Measurements from ENCODE around the gene TMEM41A.
"Not testable (repeated sequence)": the region's sequence is repeated elsewhere in the genome, so short reads cannot be mapped to it uniquely, and the experiment has no call there.

TMEM41A gene

GRCh38 chr3:185488465-185488864 is 10.4 kb downstream of the TMEM41A start:
- ATAC-seq (no peak), DNase-seq (no peak)

GRCh38 chr3:185486394-185486793 is 12.4 kb downstream of the TMEM41A start:
- no peak for DNase-seq

DNA sequence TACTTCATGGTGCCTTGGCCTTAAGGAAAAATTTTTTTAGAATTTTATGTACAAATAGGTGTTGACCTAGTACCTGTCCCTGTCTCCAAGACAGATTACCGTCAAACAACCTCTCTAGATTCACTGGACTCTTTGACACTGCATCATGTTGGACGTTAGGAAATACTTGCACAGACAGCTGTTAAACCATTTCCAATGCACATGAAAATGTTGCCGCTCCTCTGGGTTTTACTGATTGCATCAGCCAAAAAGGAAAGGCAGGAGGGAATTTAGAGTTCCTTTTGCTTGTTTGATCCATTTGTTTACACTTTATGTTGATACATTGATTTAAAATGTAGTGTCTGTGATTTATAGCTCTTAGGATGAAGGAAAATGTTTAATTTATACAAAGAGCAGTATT is 14.5 kb downstream of the TMEM41A start:
- DNase-seq (no peak), ATAC-seq (no peak)

More at GRCh38 chr3:185486394-185486793, 12.4 kb downstream of the TMEM41A start:
- ATAC-seq = no peak

- DNase-seq (no peak), ATAC-seq (no peak)
Measured at GRCh38 chr3:185479373-185479945, 19.4 kb downstream of the TMEM41A start.

DNA sequence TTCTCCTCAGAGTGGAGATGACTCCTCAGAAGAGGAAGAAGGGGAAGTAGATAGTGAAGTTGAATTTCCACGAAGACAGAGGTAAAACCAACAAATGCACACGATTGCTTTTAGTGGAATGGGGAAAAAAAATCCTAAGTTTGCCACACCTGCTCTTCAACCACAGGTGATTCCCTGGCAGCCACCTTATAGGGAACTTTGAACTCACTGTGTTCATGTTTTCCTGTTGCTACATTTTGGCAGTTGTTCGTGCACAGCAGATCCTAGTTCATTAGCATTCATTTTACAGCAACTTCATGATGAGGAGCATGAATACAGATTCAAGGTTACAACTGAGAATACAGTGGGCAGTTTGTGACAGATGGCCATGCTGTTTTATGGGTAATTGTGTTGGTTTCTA is 21.5 kb downstream of the TMEM41A start:
- DNase-seq (no peak), ATAC-seq (no peak)

DNA sequence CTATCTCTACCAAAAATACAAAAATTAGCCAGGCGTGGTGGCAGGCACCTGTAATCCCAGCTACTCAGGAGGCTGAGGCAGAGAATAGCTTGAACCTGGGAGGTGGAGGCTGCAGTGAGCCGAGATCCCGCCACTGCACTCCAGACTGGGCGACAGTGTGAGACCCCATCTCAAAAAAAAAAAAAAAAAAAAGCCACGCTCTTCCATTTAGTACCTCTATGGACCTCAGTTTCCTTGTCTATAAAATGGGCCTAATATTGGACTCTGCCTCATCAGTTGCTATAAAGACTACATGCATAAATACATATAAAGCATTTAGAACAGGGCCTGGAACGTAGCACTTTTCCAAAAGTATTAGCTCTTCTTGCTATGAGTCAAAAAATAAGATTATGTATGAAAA is 23.9 kb downstream of the TMEM41A start:
- ATAC-seq, DNase-seq: not testable (repeated sequence)

DNA sequence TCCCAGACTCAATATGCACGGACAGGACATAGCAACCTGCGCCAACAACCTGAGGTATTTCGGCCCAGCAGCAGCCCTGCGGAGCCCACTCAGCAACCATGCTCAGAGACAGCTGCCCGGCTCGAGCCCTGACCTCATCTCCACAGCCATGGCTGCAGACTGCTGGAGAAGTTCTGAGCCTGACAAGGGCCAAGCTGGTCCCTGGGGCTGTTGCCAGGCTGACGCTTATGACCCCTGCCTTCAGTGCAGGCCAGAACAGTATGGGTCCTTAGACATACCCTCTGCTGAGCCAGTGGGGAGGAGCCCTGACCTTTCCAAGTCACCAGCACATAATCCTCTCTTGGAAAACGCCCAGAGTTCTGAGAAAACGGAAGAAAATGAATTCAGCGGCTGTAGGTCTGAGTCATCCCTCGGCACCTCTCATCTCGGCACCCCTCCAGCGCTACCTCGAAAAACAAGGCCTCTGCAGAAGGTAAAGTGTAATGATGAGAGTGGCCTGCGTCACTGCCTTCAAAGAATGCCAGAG is 25.5 kb downstream of the TMEM41A start:
- no peak for DNase-seq
- ATAC-seq = no peak

GRCh38 chr3:185470323-185470722 is 28.5 kb downstream of the TMEM41A start:
- no peak for DNase-seq
- ATAC-seq = no peak

DNA sequence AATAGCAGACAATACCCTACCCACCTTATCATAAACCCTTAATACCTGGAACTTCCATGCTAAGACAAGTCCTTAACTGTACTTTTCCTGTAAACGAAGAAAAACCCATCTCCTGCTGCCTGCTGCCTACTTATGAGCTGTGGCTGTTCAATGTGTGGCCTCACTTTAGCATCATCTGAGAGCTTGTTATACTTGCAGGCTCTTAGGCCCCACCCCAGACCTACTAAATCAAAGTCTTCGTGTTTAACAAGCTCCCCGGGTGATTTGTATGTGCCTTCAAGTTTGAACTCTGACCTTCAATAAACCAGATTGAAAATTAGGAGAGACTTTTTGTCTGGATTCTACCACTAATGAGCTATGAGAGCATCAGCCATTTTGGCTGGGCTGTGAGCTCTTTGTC is 29.3 kb downstream of the TMEM41A start:
- DNase-seq = no peak
- no peak for ATAC-seq

DNA sequence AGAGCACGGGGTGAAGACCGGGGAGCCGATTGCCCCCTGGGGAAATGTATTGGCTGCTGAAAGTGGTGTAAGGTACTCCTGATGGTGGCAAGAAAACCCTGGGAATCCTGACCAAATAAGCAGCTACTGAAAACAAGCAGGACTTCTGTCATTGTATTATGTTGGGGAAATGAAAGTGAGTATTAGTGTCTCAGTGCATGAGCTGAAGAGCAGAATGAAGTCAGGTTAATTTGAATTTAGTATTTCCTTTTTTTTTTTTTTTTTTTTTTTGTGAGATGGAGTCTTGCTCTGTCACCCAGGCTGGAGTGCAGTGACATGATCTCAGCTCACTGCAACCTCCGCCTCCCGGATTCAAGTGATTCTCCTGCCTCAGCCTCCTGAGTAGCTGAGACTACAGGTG is 32.7 kb downstream of the TMEM41A start:
- not testable (repeated sequence) for DNase-seq, ATAC-seq

GRCh38 chr3:185465471-185465870 is 33.4 kb downstream of the TMEM41A start:
- ATAC-seq (no peak), DNase-seq (no peak)

GRCh38 chr3:185460719-185461350 is 38.0 kb downstream of the TMEM41A start:
- DNase-seq = no peak

GRCh38 chr3:185460309-185460708 is 38.5 kb downstream of the TMEM41A start:
- ATAC-seq (no peak), DNase-seq (no peak)

More at GRCh38 chr3:185460719-185461350, 38.0 kb downstream of the TMEM41A start:
- ATAC-seq = no peak

GRCh38 chr3:185457376-185457775 is 41.5 kb downstream of the TMEM41A start:
- DNase-seq (no peak), ATAC-seq (no peak)

DNA sequence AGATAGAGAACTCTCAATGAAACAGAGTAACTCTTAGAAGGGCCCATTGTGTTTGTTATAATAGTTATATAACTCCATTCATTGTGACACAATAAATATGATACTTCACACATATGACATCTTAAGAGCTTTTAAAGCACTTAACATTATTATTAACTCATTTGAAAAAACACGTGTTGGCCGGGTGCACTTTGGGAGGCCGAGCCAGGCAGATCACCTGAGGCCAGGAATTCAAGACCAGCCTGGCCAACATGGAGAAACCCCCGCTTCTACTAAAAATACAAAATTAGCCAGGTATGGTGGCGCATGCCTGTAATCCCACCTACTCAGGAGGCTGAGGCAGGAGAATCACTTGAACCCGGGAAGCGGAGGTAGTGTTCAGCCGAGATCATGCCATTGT is 47.4 kb downstream of the TMEM41A start:
- not testable (repeated sequence) for DNase-seq, ATAC-seq

- ATAC-seq = no peak
Measured at GRCh38 chr3:185448107-185448506, 50.7 kb downstream of the TMEM41A start.

GRCh38 chr3:185444329-185444728 is 54.5 kb downstream of the TMEM41A start:
- DNase-seq = no peak
- ATAC-seq = no peak

More at GRCh38 chr3:185448107-185448506, 50.7 kb downstream of the TMEM41A start:
- DNase-seq = no peak

- ATAC-seq (no peak), DNase-seq (no peak)
Measured at GRCh38 chr3:185442031-185442430, 56.8 kb downstream of the TMEM41A start.

DNA sequence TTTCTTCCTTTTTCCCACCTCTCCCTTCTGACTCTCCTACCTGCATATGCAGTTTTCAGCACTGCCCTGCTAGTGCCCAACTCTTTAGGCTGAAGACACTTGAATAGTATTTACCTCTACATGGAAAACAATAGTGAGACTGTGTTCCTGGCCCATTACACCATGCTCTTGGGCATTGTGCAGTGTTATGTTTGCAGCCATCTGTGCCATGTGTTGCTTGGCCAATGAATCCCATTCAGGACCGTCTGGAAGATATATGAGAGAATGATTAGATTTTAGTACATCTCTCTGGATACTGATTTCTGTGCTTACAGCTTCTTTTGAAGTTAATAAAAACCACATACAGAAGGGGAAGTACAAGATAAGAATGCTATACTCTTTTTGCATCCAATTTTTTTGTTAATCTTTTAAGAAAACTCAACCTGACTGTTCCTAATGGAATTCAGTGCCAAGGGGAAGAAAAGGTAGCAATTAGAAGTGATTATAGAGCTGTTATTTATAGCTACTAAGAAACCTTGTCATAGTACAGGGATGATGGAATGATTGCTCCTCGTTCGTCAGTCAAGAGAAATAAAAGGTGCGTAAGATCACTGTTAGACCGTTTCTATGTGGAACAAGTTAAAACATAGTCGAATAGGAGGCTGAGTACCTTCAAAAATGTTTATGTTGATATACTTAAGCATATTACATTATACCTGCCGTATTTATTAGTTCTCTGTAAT is 58.9 kb downstream of the TMEM41A start:
- ATAC-seq (no peak), DNase-seq (no peak)
